ENCODE measurements around the gene PRDX5. TPM values are rescaled to one million over a fixed set of nuclear protein-coding genes. Genes with fewer than 3 reads are reported as not detected.

PRDX5 gene
- total and polyA plus RNA-seq, 2 donors (not counting 1 experiment from before 2014, with no cell fraction given): 50.4 to 95.5 TPM

DNA sequence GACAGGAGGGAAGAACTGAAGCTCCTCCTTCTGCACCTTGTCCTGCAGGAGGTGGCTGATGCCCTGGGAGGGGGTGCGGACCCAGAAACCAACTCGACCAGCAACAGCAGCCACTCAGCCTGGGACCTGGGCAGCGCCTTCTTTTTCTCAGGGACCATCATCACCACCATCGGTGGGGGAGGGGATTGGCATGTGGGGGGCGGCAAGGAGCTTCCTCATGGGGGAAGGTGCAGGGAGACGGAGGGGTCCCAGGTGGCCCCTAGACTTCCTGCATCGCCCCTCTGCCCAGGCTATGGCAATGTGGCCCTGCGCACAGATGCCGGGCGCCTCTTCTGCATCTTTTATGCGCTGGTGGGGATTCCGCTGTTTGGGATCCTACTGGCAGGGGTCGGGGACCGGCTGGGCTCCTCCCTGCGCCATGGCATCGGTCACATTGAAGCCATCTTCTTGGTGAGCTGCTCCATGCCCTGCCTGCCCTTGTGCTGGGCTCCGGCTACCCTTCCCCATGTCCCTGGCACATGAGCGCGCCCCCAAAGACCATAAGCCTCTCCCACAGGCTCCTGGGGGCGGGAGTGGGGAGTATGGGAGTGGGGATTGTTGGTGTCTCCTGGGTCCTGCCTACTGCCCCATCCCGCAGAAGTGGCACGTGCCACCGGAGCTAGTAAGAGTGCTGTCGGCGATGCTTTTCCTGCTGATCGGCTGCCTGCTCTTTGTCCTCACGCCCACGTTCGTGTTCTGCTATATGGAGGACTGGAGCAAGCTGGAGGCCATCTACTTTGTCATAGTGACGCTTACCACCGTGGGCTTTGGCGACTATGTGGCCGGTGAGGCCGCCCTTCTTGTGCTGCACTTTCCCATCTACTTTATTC is 20.9 kb upstream of the PRDX5 start:
- Histone ChIP-seq H3K79me2 (ENCODE audit: control insufficient read depth, insufficient read depth, low read length) (no peaks in the 10 kb centered on the region), H2AFZ (ENCODE audit: insufficient read depth, low read depth, low read length, poor library complexity, severe bottlenecking) (no peak overlapping the region), H4K20me1 (ENCODE audit: control insufficient read depth, insufficient read depth, low read length, poor library complexity, severe bottlenecking) (peaks cover 25% of the 10 kb centered on the region), H3K36me3 (replicated peaks in 1 of 2; ENCODE audit: control extremely low read depth in 1 of 2, control insufficient read depth in 1 of 2, extremely low read depth in 1 of 2, insufficient read depth in 2 of 2, low read length in 1 of 2) (no peaks in the 10 kb centered on the region), H3K9ac (ENCODE audit: low read length) (no peak overlapping the region), H3K4me1 (ENCODE audit: control insufficient read depth in 2 of 2, insufficient read depth in 2 of 2, low read length in 2 of 2) (peaks cover 33 to 49% of the 10 kb centered on the region in 2 donors), H3K4me3 (ENCODE audit: control extremely low read depth in 1 of 5, extremely low read depth in 1 of 5, insufficient read depth in 1 of 5, low read depth in 2 of 5, low read length in 4 of 5) (no peak overlapping the region), H3K4me2 (replicated peaks; ENCODE audit: low read depth, low read length, poor library complexity, severe bottlenecking) (no peak overlapping the region), H3K9me3 (ENCODE audit: control extremely low read depth in 1 of 3, control insufficient read depth in 2 of 3, insufficient read depth in 1 of 3, low read length in 2 of 3) (peaks cover 0 to 35% (median 0%) of the 10 kb centered on the region in 3 donors), H3K27ac (ENCODE audit: low read length in 2 of 2) (no peak overlapping the region), H3K27me3 (replicated peaks in 1 of 4; ENCODE audit: control extremely low read depth in 1 of 4, control insufficient read depth in 3 of 4, insufficient read depth in 4 of 4, low read length in 3 of 4) (peaks cover 0 to 98% (median 68%) of the 10 kb centered on the region in 4 experiments)
- DNase-seq (no peak), ATAC-seq (ENCODE audit: low read depth) (no peak)
- TF ChIP-seq, protein P1, sequence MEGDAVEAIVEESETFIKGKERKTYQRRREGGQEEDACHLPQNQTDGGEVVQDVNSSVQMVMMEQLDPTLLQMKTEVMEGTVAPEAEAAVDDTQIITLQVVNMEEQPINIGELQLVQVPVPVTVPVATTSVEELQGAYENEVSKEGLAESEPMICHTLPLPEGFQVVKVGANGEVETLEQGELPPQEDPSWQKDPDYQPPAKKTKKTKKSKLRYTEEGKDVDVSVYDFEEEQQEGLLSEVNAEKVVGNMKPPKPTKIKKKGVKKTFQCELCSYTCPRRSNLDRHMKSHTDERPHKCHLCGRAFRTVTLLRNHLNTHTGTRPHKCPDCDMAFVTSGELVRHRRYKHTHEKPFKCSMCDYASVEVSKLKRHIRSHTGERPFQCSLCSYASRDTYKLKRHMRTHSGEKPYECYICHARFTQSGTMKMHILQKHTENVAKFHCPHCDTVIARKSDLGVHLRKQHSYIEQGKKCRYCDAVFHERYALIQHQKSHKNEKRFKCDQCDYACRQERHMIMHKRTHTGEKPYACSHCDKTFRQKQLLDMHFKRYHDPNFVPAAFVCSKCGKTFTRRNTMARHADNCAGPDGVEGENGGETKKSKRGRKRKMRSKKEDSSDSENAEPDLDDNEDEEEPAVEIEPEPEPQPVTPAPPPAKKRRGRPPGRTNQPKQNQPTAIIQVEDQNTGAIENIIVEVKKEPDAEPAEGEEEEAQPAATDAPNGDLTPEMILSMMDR (IDR thresholded peaks at IDR 0.05): no peak
- TF ChIP-seq EZH2 (IDR thresholded peaks at IDR 0.05; ENCODE audit: borderline replicate concordance, insufficient read depth, low read depth, low read length, poor library complexity, severe bottlenecking): no peak
- ChIA-PET POLR2A (interaction anchor here (0.6 kb wide), 1 partner anchor 434 kb away, joined by 6 read pairs; no protein-coding TSS in a partner anchor), CTCF (interaction anchor here (1.7 kb wide), 1 partner anchor 92 kb away, joined by 5 read pairs; no protein-coding TSS in a partner anchor)
- no peaks in the 10 kb centered on the region for H3K9me3 Mint-ChIP-seq (ENCODE audit: insufficient read depth)
- H3K27ac Mint-ChIP-seq: no peak overlapping the region
- 11% methylated on average over 28 of the region's 34 CpGs for WGBS (ENCODE audit: insufficient coverage)
- peaks cover 61% of the 10 kb centered on the region for H3K27me3 Mint-ChIP-seq
- intact Hi-C loops (cut with micrococcal nuclease): no loop called here
- no peak overlapping the region for H3K4me3 Mint-ChIP-seq
- H3K4me1 Mint-ChIP-seq: peaks cover 27% of the 10 kb centered on the region

Measured in B cell (primary cell).